ENCODE data around the gene GREB1L.

GRCh38 chr18:21218862-21219261 lies 23.2 kb upstream of the GREB1L start:
- TF ChIP-seq, protein P1, sequence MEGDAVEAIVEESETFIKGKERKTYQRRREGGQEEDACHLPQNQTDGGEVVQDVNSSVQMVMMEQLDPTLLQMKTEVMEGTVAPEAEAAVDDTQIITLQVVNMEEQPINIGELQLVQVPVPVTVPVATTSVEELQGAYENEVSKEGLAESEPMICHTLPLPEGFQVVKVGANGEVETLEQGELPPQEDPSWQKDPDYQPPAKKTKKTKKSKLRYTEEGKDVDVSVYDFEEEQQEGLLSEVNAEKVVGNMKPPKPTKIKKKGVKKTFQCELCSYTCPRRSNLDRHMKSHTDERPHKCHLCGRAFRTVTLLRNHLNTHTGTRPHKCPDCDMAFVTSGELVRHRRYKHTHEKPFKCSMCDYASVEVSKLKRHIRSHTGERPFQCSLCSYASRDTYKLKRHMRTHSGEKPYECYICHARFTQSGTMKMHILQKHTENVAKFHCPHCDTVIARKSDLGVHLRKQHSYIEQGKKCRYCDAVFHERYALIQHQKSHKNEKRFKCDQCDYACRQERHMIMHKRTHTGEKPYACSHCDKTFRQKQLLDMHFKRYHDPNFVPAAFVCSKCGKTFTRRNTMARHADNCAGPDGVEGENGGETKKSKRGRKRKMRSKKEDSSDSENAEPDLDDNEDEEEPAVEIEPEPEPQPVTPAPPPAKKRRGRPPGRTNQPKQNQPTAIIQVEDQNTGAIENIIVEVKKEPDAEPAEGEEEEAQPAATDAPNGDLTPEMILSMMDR (IDR thresholded peaks at IDR 0.05), result no peak
- TF ChIP-seq POLR2A (IDR thresholded peaks at IDR 0.05), result no peak

Data from right lobe of liver (tissue), 4 donors.